SW 1271 (cell line): ENCODE data around the gene LRPAP1.

Experiments used
- DNase-seq, 2 experiments: peaks; one replicate each; lab custom pipeline; 2025; lab: John Stamatoyannopoulos, UW

LRPAP1 gene

GRCh38 chr4:3531318-3531878 lies 824 bp downstream of the LRPAP1 start:
- DNase-seq = no peak

GRCh38 chr4:3530663-3531254 lies 1.5 kb downstream of the LRPAP1 start:
- no peak for DNase-seq

- DNase-seq = no peak
Observed at GRCh38 chr4:3530051-3530450, 2.2 kb downstream of the LRPAP1 start.

GRCh38 chr4:3529363-3529762 lies 2.9 kb downstream of the LRPAP1 start:
- DNase-seq = no peak

- no peak for DNase-seq
Observed at GRCh38 chr4:3527914-3528876, 4.0 kb downstream of the LRPAP1 start.

- DNase-seq = no peak
Observed at GRCh38 chr4:3527101-3527913, 4.9 kb downstream of the LRPAP1 start.

- no peak for DNase-seq
Observed at GRCh38 chr4:3526456-3526855, 5.8 kb downstream of the LRPAP1 start.

- no peak for DNase-seq
Observed at GRCh38 chr4:3525532-3526430, 6.4 kb downstream of the LRPAP1 start.

GRCh38 chr4:3524920-3525319 lies 7.3 kb downstream of the LRPAP1 start:
- no peak for DNase-seq

- no peak for DNase-seq
Observed at GRCh38 chr4:3524349-3524748, 7.9 kb downstream of the LRPAP1 start.

- DNase-seq = no peak
Observed at GRCh38 chr4:3523628-3524221, 8.5 kb downstream of the LRPAP1 start.

GRCh38 chr4:3523146-3523627 lies 9.0 kb downstream of the LRPAP1 start:
- no peak for DNase-seq

- no peak for DNase-seq
Observed at GRCh38 chr4:3522651-3523050, 9.6 kb downstream of the LRPAP1 start.

GRCh38 chr4:3522326-3522640 lies 9.9 kb downstream of the LRPAP1 start:
- DNase-seq = no peak

- no peak for DNase-seq
Observed at GRCh38 chr4:3521621-3522325, 10.4 kb downstream of the LRPAP1 start.

- DNase-seq = no peak
Observed at GRCh38 chr4:3520796-3521600, 11.2 kb downstream of the LRPAP1 start.

GRCh38 chr4:3520276-3520675 lies 11.9 kb downstream of the LRPAP1 start:
- DNase-seq = no peak

- no peak for DNase-seq
Observed at GRCh38 chr4:3519468-3520264, 12.6 kb downstream of the LRPAP1 start.
